ENCODE measurements around the gene SLC35F6. TPM values are rescaled to one million over a fixed set of nuclear protein-coding genes. Genes with fewer than 3 reads are reported as not detected.
A peak's percentile ranks its signal among the peaks of the same experiment; 100 is the strongest.

The SLC35F6 gene
- total RNA-seq, 2 donors from 2014 or later, result 56.6 to 58.6 TPM

- Histone ChIP-seq H3K27me3 (replicated peaks; ENCODE audit: insufficient read depth) (no peaks in the 10 kb centered on the region), H3K4me3 (no peak overlapping the region), H3K27ac (no peak overlapping the region), H3K36me3 (no peaks in the 10 kb centered on the region), H3K9me3 (no peaks in the 10 kb centered on the region), H3K4me1 (replicated peaks) (no peaks in the 10 kb centered on the region)
- TF ChIP-seq POLR2A (IDR thresholded peaks at IDR 0.05) (no peak), CTCF (IDR thresholded peaks at IDR 0.05) (no peak), POLR2AphosphoS5 (IDR thresholded peaks at IDR 0.05) (no peak)
- WGBS, result 90% methylated on average over 4 of the region's 4 CpGs
- intact Hi-C loops (cut with DNase I), result no loop called here
- DNase-seq (ENCODE audit: low spot score), result no peak
These were observed 26.9 kb upstream of the SLC35F6 start for GRCh38 chr2:26737221-26737620.

GRCh38 chr2:26738481-26738880 is 25.6 kb upstream of the SLC35F6 start:
- no peak for DNase-seq (ENCODE audit: low spot score)
- WGBS, result 87% methylated on average over 4 of the region's 4 CpGs
- H3K27me3 ChIP-seq (replicated peaks; ENCODE audit: insufficient read depth), result no peaks in the 10 kb centered on the region

GRCh38 chr2:26739514-26739913 is 24.6 kb upstream of the SLC35F6 start:
- no peak for TF ChIP-seq POLR2AphosphoS5 (IDR thresholded peaks at IDR 0.05)
- TF ChIP-seq CTCF (IDR thresholded peaks at IDR 0.05), result no peak
- no peak for TF ChIP-seq POLR2A (IDR thresholded peaks at IDR 0.05)
- no peaks in the 10 kb centered on the region for H3K36me3 ChIP-seq
- 95% methylated on average over 7 of the region's 7 CpGs for WGBS
- H3K27ac ChIP-seq, result no peak overlapping the region
- no peaks in the 10 kb centered on the region for H3K4me1 ChIP-seq (replicated peaks)
- no peaks in the 10 kb centered on the region for H3K9me3 ChIP-seq
- DNase-seq (ENCODE audit: low spot score), result no peak
- H3K4me3 ChIP-seq, result no peak overlapping the region
- no peaks in the 10 kb centered on the region for H3K27me3 ChIP-seq (replicated peaks; ENCODE audit: insufficient read depth)
- intact Hi-C loops (cut with DNase I), result no loop called here

More at GRCh38 chr2:26738481-26738880, 25.6 kb upstream of the SLC35F6 start:
- no peaks in the 10 kb centered on the region for H3K36me3 ChIP-seq
- H3K9me3 ChIP-seq, result no peaks in the 10 kb centered on the region
- H3K4me3 ChIP-seq, result no peak overlapping the region
- TF ChIP-seq POLR2A (IDR thresholded peaks at IDR 0.05) (no peak), POLR2AphosphoS5 (IDR thresholded peaks at IDR 0.05) (no peak), CTCF (IDR thresholded peaks at IDR 0.05) (no peak)
- intact Hi-C loops (cut with DNase I), result no loop called here
- H3K4me1 ChIP-seq (replicated peaks), result no peaks in the 10 kb centered on the region
- no peak overlapping the region for H3K27ac ChIP-seq

GRCh38 chr2:26740346-26740745 is 23.7 kb upstream of the SLC35F6 start:
- H3K36me3 ChIP-seq, result no peaks in the 10 kb centered on the region
- H3K4me3 ChIP-seq, result no peak overlapping the region
- no peak for TF ChIP-seq CTCF (IDR thresholded peaks at IDR 0.05)
- no peak for TF ChIP-seq POLR2AphosphoS5 (IDR thresholded peaks at IDR 0.05)
- TF ChIP-seq POLR2A (IDR thresholded peaks at IDR 0.05), result no peak
- 93% methylated on average over 6 of the region's 6 CpGs for WGBS
- H3K9me3 ChIP-seq, result no peaks in the 10 kb centered on the region
- H3K4me1 ChIP-seq (replicated peaks), result no peaks in the 10 kb centered on the region
- H3K27ac ChIP-seq, result no peak overlapping the region
- intact Hi-C loops (cut with DNase I), result no loop called here
- H3K27me3 ChIP-seq (replicated peaks; ENCODE audit: insufficient read depth), result no peaks in the 10 kb centered on the region
- no peak for DNase-seq (ENCODE audit: low spot score)

- peak; percentile 41 for DNase-seq (ENCODE audit: low spot score)
- no peaks in the 10 kb centered on the region for H3K9me3 ChIP-seq
- H3K4me1 ChIP-seq (replicated peaks), result no peaks in the 10 kb centered on the region
- no peak overlapping the region for H3K27ac ChIP-seq
- no peaks in the 10 kb centered on the region for H3K36me3 ChIP-seq
- WGBS, result 49% methylated on average over 8 of the region's 8 CpGs
- intact Hi-C loops (cut with DNase I), result no loop called here
- no peaks in the 10 kb centered on the region for H3K27me3 ChIP-seq (replicated peaks; ENCODE audit: insufficient read depth)
- H3K4me3 ChIP-seq, result no peak overlapping the region
- TF ChIP-seq POLR2A (IDR thresholded peaks at IDR 0.05) (no peak), CTCF (IDR thresholded peaks at IDR 0.05) (peak in 2 of 4 experiments; percentile 9 to 12)
These were observed 23.2 kb upstream of the SLC35F6 start for GRCh38 chr2:26740890-26741302.
